Smooth muscle cell (in vitro differentiated cells): ENCODE data around the gene CHPF. TPM values are rescaled to one million over a fixed set of nuclear protein-coding genes. Genes with fewer than 3 reads are reported as not detected.

ENCODE experiments used
- DNase-seq: peaks from one replicate; lab custom pipeline; 2025; ENCODE audit not compliant: unreplicated experiment; lab: John Stamatoyannopoulos, UW
- H2AFZ ChIP-seq: fragments of 200-600 bp; sonication (generic); 2 replicates; pipeline ENCODE4 v1.6.0; 2016; ENCODE audit warnings: antibody characterized with exemption, low read depth, mild to moderate bottlenecking
- H3F3A ChIP-seq: fragments of 200-600 bp; sonication (generic); 2 replicates; pipeline ENCODE4 v1.6.0; 2017; ENCODE audit warnings: antibody characterized with exemption, low read depth
- H3K27ac ChIP-seq: fragments of 200-600 bp; sonication (generic); 2 replicates; pipeline ENCODE4 v1.5.1; 2016; ENCODE audit warnings: low read depth, mild to moderate bottlenecking
- H3K27me3 ChIP-seq: fragments of 200-600 bp; sonication (generic); 2 replicates; pipeline ENCODE4 v1.6.1; 2016; ENCODE audit warnings: low read depth, mild to moderate bottlenecking
- H3K36me3 ChIP-seq: fragments of 200-600 bp; sonication (generic); 2 replicates; pipeline ENCODE4 v1.5.1; 2016; ENCODE audit warnings: low read depth
- H3K4me1 ChIP-seq: fragments of 200-600 bp; sonication (generic); 2 replicates; pipeline ENCODE4 v1.5.1; 2016; ENCODE audit warnings: low read depth
- H3K4me2 ChIP-seq: fragments of 200-600 bp; sonication (generic); 2 replicates; pipeline ENCODE4 v1.6.0; 2016; ENCODE audit warnings: mild to moderate bottlenecking
- H3K4me3 ChIP-seq: fragments of 200-600 bp; sonication (generic); 2 replicates; pipeline ENCODE4 v1.5.1; 2016; ENCODE audit warnings: mild to moderate bottlenecking
- H3K79me2 ChIP-seq: fragments of 200-600 bp; sonication (generic); 2 replicates; pipeline ENCODE4 v1.6.0; 2016; ENCODE audit warnings: low read depth, mild to moderate bottlenecking
- H3K9ac ChIP-seq: fragments of 200-600 bp; sonication (generic); 2 replicates; pipeline ENCODE4 v1.6.0; 2016; ENCODE audit warnings: low read depth
- H3K9me3 ChIP-seq: fragments of 200-600 bp; sonication (generic); replicated peaks from 2 replicates; pipeline ENCODE4 v1.5.1; 2016; ENCODE audit warnings: low read depth
- H4K20me1 ChIP-seq: fragments of 200-600 bp; sonication (generic); 2 replicates; pipeline ENCODE4 v1.6.0; 2016; ENCODE audit warnings: low read depth
- CTCF ChIP-seq: fragments of 200-600 bp; sonication (generic); IDR thresholded peaks from 2 replicates; pipeline ENCODE4 v1.5.1; 2017; ENCODE audit warnings: borderline replicate concordance, mild to moderate bottlenecking, antibody characterized with exemption; ENCODE audit not compliant: insufficient read depth, poor library complexity, severe bottlenecking
- WGBS: methylation state at CpG from one replicate; pipeline ENCODE4 v1.1.7; 2016; ENCODE audit warnings: low lambda C conversion rate; 5-methylcytosine and 5-hydroxymethylcytosine counted together
- polyA plus RNA-seq: library from polyadenylated mRNA; unstranded; fragments of >200 nt; fragmentation: Nextera tagmentation; extraction: Ambion mirVana; gene quantifications from 2 replicates; pipeline ENCODE4 v1.2.1, GENCODE V29; 2016
- total RNA-seq: library from RNA; depleted of rRNA; stranded (reverse); fragments of >200 nt; gene quantifications from 2 replicates; pipeline ENCODE4 v1.2.3, GENCODE V29; 2014

Gene CHPF
- total and polyA plus RNA-seq, 2 experiments from 2014 or later, result 141 to 344 TPM

- no peak for DNase-seq
- Histone ChIP-seq H3K27me3 (no peaks in the 10 kb centered on the region), H3F3A (no peaks in the 10 kb centered on the region), H3K27ac (no peak overlapping the region), H3K4me3 (no peak overlapping the region), H4K20me1 (peaks cover 4% of the 10 kb centered on the region), H2AFZ (no peak overlapping the region), H3K9ac (no peak overlapping the region), H3K4me1 (peaks cover 4% of the 10 kb centered on the region), H3K9me3 (no peaks in the 10 kb centered on the region), H3K4me2 (peak overlapping the region; percentile 96), H3K79me2 (no peaks in the 10 kb centered on the region), H3K36me3 (no peaks in the 10 kb centered on the region)
- 87% methylated on average over 12 of the region's 12 CpGs for WGBS
- TF ChIP-seq CTCF, result no peak
Observed at GRCh38 chr2:219553463-219553963, 9.9 kb upstream of the CHPF start.

DNA sequence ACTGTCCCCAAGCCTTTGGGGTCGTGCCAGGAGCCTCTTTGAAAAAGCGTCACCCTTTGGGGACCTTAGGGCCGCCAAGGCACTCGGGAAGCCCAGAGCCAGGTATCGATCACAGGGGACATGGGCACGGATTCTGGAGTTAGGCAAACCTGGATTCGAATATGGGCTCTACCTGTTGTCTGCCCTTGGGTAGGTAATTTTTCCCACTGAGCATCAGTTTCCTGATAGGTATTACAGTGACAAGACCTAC is 9.5 kb upstream of the CHPF start:
- Histone ChIP-seq H3K27me3 (no peaks in the 10 kb centered on the region), H3K4me1 (peaks cover 4% of the 10 kb centered on the region), H3K4me2 (peak overlapping the region; percentile 96), H3K79me2 (no peaks in the 10 kb centered on the region), H3F3A (no peaks in the 10 kb centered on the region), H3K36me3 (no peaks in the 10 kb centered on the region), H3K9ac (no peak overlapping the region), H3K9me3 (no peaks in the 10 kb centered on the region), H3K27ac (no peak overlapping the region), H4K20me1 (peaks cover 4% of the 10 kb centered on the region), H2AFZ (no peak overlapping the region), H3K4me3 (peak overlapping the region; percentile 61)
- no peak for TF ChIP-seq CTCF
- 47% methylated on average over 7 of the region's 7 CpGs for whole genome bisulfite sequencing
- DNase-seq, result no peak

DNA sequence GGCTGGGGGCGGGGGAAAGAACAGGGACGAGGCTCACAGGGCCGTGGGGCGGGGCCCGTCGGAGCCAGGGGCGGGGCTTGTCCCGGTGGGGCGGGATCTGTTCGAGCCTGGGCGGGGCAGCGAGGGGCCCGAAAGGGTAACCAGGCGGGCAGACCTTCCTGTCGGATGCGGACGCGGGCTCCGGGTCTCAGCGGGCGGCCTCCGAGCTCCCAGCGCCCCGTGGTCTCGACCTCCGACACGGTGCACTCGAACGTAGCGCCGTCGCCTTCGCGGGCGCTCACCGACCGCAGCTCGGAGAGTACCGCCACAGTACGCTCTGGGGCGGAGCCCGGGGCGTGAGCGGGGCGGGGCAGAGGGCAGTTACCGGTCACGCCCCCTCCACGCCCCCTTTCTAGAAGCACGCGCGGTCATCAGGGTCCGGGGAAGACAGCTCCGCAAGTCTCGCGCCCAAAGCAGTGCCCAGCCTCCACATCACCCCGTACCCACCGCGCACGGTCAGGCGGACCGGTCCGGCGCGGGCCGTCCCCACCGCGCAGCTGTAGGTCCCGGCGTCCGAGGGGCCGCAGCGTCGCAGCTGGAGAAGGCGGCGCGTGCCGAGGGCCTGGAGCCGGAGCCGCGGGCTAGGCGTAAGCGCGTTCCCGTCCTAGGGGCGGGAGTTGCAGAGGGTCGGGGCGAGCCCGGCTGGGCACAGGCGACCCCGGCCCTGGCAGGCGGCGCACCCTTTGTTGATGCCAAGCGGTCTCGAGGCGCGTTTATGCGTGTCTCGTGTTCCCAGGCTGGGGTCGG is 9.0 kb upstream of the CHPF start:
- H3K36me3 ChIP-seq, result no peaks in the 10 kb centered on the region

More for the DNA sequence above, 9.0 kb upstream of the CHPF start:
- Histone ChIP-seq H3K4me1 (peaks cover 4% of the 10 kb centered on the region), H3K4me2 (peak overlapping the region; percentile 96), H3K79me2 (no peaks in the 10 kb centered on the region), H3K27ac (no peak overlapping the region), H3K9ac (no peak overlapping the region), H3K4me3 (peak overlapping the region; percentile 61), H3K9me3 (no peaks in the 10 kb centered on the region), H3F3A (no peaks in the 10 kb centered on the region), H3K27me3 (no peaks in the 10 kb centered on the region), H2AFZ (no peak overlapping the region), H4K20me1 (peaks cover 4% of the 10 kb centered on the region)
- TF ChIP-seq CTCF, result no peak
- 2% methylated on average over 69 of the region's 99 CpGs for WGBS
- peak; percentile 91 for DNase-seq
